HepG2 (cell line): ENCODE data around the gene NCBP2. TPM values are rescaled to one million over a fixed set of nuclear protein-coding genes. Genes with fewer than 3 reads are reported as not detected.

Experiments
- CHCHD3 ChIP-seq: sonication (generic); formaldehyde crosslinking; IDR thresholded peaks from 2 replicates; pipeline ENCODE4 v1.8.0; 2022; ENCODE audit warnings: mild to moderate bottlenecking, missing genetic modification reagents, moderate library complexity
- EEA1 ChIP-seq: sonication (generic); formaldehyde crosslinking; IDR thresholded peaks from 2 replicates; pipeline ENCODE4 v1.5.1; 2020; ENCODE audit warnings: mild to moderate bottlenecking, missing genetic modification reagents, borderline replicate concordance
- EED ChIP-seq: sonication (generic); formaldehyde crosslinking; IDR thresholded peaks from 2 replicates; pipeline ENCODE4 v1.5.0; 2020; ENCODE audit warnings: mild to moderate bottlenecking, missing genetic modification reagents
- KAT7 ChIP-seq: IDR thresholded peaks from 2 replicates; pipeline ENCODE4 v1.6.1; 2018; ENCODE audit warnings: borderline replicate concordance, missing compliant biosample characterization
- MATR3 ChIP-seq: sonication (generic); formaldehyde crosslinking; IDR thresholded peaks from 2 replicates; pipeline ENCODE4 v1.4.0; 2020; ENCODE audit warnings: missing genetic modification reagents
- MIER2 ChIP-seq: IDR thresholded peaks from 2 replicates; pipeline ENCODE4 v1.6.1; 2016; ENCODE audit warnings: missing biosample characterization, missing genetic modification reagents
- NAIF1 ChIP-seq: sonication (generic); formaldehyde crosslinking; IDR thresholded peaks from 2 replicates; pipeline ENCODE4 v1.5.0; 2020; ENCODE audit warnings: mild to moderate bottlenecking, missing genetic modification reagents, borderline replicate concordance
- SRSF1 ChIP-seq: fragments of 200-400 bp; formaldehyde crosslinking; optimal IDR thresholded peaks from 2 replicates; pipeline ENCODE3; 2017; ENCODE audit warnings: mild to moderate bottlenecking, low read depth, low read length, moderate library complexity
- TBL1XR1 ChIP-seq: fragments of 150-350 bp; IDR thresholded peaks from 2 replicates; pipeline ENCODE4 v1.6.1; 2014; ENCODE audit warnings: borderline replicate concordance, low read length; ENCODE audit not compliant: partially characterized antibody
- TOE1 ChIP-seq: sonication (generic); formaldehyde crosslinking; IDR thresholded peaks from 2 replicates; pipeline ENCODE4 v1.4.0; 2020; ENCODE audit warnings: mild to moderate bottlenecking, missing genetic modification reagents
- WIZ ChIP-seq: sonication (generic); formaldehyde crosslinking; IDR thresholded peaks from 2 replicates; pipeline ENCODE4 v1.5.1; 2020; ENCODE audit warnings: mild to moderate bottlenecking, missing genetic modification reagents
- ZC3H13 ChIP-seq: sonication (generic); formaldehyde crosslinking; IDR thresholded peaks from 2 replicates; pipeline ENCODE4 v1.8.1; 2023; ENCODE audit warnings: mild to moderate bottlenecking, missing genetic modification reagents, moderate library complexity
- ZNF235 ChIP-seq: sonication (generic); formaldehyde crosslinking; IDR thresholded peaks from 2 replicates; pipeline ENCODE4 v1.8.1; 2023; ENCODE audit warnings: mild to moderate bottlenecking, missing genetic modification reagents, borderline replicate concordance
- ZNF44 ChIP-seq: sonication (generic); formaldehyde crosslinking; IDR thresholded peaks from 2 replicates; pipeline ENCODE4 v1.5.1; 2020; ENCODE audit warnings: mild to moderate bottlenecking, missing genetic modification reagents
- ZNF577 ChIP-seq: sonication (generic); formaldehyde crosslinking; IDR thresholded peaks from 2 replicates; pipeline ENCODE4 v1.4.0; 2020; ENCODE audit warnings: mild to moderate bottlenecking, low read depth, missing genetic modification reagents, borderline replicate concordance
- ZNF75D ChIP-seq: sonication (generic); formaldehyde crosslinking; IDR thresholded peaks from 2 replicates; pipeline ENCODE4 v1.8.1; 2023; ENCODE audit warnings: missing genetic modification reagents, mild to moderate bottlenecking, borderline replicate concordance
- polyA plus RNA-seq, 8 experiments: library from polyadenylated mRNA; depleted of rRNA in 3 of 8; stranded (reverse) in 7 of 8; unstranded in 1 of 8; fragments of >200 nt; fragmentation: Illumina TruSeq in 4 of 8; extraction: Trizol in 4 of 8; gene quantifications; 2 replicates each; pipeline versions ENCODE4 v1.2.1 to v1.2.3, GENCODE V29; 2011 to 2016; ENCODE audit warnings: low read depth in 4 of 8, missing spikeins in 1 of 8, mixed read lengths in 1 of 8; ENCODE audit not compliant: insufficient read depth in 1 of 8
- total RNA-seq, 5 experiments: library from RNA; depleted of rRNA; stranded (reverse); fragments of >200 nt; fragmentation: Illumina TruSeq; extraction: Trizol; gene quantifications; 2 replicates each; pipeline ENCODE4 v1.2.3, GENCODE V29; 2016; ENCODE audit warnings: low read depth in 1 of 5
- TF ChIP-seq, protein P1 (sequence below): sonication (generic); formaldehyde crosslinking; IDR thresholded peaks from 2 replicates; pipeline ENCODE4 v1.8.0; 2022; ENCODE audit warnings: missing genetic modification reagents, mild to moderate bottlenecking, moderate library complexity, borderline replicate concordance
- TF ChIP-seq, protein P2 (sequence below): sonication (generic); formaldehyde crosslinking; IDR thresholded peaks from 2 replicates; pipeline ENCODE4 v1.4.0; 2020; ENCODE audit warnings: mild to moderate bottlenecking, missing genetic modification reagents
- TF ChIP-seq, protein P3 (sequence below): sonication (generic); formaldehyde crosslinking; IDR thresholded peaks from 2 replicates; pipeline ENCODE4 v1.5.0; 2020; ENCODE audit warnings: missing genetic modification reagents, mild to moderate bottlenecking, borderline replicate concordance
- TF ChIP-seq, protein P4 (sequence below): sonication (generic); formaldehyde crosslinking; conservative IDR thresholded peaks from 2 replicates; pipeline ENCODE4 v1.4.0; 2020; ENCODE audit warnings: missing genetic modification reagents
- TF ChIP-seq, protein P5 (sequence below): IDR thresholded peaks from 2 replicates; pipeline ENCODE4 v1.6.1; 2016

The NCBP2 gene
- total and polyA plus RNA-seq, 2 of the 13 experiments (the other 11 are each of a cell fraction or from before 2014, with no cell fraction given): 58.7 to 95.5 TPM

DNA sequence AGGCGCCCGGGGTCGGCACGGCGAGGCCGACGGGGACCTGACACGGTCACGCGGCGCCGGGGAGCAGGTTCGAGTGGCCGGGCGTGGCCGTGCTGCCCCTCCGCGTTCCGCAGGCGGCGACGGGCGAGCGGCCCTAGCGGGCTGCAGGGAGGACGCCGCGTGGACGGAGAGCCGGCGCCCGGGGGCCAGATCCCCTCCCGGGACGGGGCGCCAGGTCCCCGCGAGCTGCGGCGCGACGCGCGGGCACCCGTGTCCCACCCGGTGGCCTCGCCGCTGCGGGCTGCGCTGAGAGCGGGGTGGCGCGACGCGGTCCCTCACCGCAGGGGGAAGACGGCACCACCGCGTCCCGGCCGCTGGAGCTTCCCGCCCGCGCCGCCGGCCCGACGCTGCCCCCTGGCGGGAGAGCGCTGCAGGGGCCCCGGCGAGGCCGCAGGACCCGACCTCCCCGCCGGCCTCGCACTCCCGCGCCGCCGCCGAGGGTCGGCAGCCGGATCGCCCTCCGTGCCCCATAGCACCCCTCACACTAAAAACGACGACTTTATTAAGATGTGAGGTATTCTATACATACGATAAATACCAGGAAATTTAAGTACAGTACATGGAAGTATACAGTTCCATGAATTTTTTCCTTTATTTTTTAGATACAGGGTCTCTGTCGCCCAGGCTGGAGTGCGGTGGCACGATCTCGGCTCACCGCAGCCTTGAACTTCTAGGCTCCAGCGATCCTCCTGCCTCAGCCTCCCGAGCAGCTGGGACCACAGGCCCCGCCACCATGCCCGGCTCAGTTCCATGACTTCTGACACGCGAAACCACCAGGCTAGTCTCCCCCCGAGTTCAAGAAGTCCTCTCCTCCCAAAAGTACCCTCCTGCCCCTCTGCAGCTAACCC lies 27.6 kb upstream of the NCBP2 start (continued):
- TF ChIP-seq CHCHD3 (CRISPR knock-in tag) (no peak), ZC3H13 (no peak; the same call in 1 of the 2 replicates), ZNF235 (CRISPR knock-in tag) (no peak; the same call in 1 of the 2 replicates), ZNF44 (CRISPR knock-in tag) (no peak), MATR3 (CRISPR knock-in tag) (no peak), EED (CRISPR knock-in tag) (no peak), EEA1 (CRISPR knock-in tag) (no peak), NAIF1 (CRISPR knock-in tag) (no peak), ZNF577 (CRISPR knock-in tag) (no peak), ZNF75D (no peak), WIZ (CRISPR knock-in tag) (no peak), SRSF1 (no peak), TOE1 (CRISPR knock-in tag) (no peak), MIER2 (CRISPR knock-in tag) (no peak), TBL1XR1 (no peak), KAT7 (CRISPR knock-in tag) (no peak)
- TF ChIP-seq, protein P1, sequence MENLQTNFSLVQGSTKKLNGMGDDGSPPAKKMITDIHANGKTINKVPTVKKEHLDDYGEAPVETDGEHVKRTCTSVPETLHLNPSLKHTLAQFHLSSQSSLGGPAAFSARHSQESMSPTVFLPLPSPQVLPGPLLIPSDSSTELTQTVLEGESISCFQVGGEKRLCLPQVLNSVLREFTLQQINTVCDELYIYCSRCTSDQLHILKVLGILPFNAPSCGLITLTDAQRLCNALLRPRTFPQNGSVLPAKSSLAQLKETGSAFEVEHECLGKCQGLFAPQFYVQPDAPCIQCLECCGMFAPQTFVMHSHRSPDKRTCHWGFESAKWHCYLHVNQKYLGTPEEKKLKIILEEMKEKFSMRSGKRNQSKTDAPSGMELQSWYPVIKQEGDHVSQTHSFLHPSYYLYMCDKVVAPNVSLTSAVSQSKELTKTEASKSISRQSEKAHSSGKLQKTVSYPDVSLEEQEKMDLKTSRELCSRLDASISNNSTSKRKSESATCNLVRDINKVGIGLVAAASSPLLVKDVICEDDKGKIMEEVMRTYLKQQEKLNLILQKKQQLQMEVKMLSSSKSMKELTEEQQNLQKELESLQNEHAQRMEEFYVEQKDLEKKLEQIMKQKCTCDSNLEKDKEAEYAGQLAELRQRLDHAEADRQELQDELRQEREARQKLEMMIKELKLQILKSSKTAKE (CRISPR knock-in tag): no peak
- TF ChIP-seq, protein P2, sequence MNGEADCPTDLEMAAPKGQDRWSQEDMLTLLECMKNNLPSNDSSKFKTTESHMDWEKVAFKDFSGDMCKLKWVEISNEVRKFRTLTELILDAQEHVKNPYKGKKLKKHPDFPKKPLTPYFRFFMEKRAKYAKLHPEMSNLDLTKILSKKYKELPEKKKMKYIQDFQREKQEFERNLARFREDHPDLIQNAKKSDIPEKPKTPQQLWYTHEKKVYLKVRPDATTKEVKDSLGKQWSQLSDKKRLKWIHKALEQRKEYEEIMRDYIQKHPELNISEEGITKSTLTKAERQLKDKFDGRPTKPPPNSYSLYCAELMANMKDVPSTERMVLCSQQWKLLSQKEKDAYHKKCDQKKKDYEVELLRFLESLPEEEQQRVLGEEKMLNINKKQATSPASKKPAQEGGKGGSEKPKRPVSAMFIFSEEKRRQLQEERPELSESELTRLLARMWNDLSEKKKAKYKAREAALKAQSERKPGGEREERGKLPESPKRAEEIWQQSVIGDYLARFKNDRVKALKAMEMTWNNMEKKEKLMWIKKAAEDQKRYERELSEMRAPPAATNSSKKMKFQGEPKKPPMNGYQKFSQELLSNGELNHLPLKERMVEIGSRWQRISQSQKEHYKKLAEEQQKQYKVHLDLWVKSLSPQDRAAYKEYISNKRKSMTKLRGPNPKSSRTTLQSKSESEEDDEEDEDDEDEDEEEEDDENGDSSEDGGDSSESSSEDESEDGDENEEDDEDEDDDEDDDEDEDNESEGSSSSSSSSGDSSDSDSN (CRISPR knock-in tag): peak; percentile 64; the same call in 1 of the 2 replicates
- TF ChIP-seq, protein P3, sequence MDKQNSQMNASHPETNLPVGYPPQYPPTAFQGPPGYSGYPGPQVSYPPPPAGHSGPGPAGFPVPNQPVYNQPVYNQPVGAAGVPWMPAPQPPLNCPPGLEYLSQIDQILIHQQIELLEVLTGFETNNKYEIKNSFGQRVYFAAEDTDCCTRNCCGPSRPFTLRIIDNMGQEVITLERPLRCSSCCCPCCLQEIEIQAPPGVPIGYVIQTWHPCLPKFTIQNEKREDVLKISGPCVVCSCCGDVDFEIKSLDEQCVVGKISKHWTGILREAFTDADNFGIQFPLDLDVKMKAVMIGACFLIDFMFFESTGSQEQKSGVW: no peak
- TF ChIP-seq, protein P4, sequence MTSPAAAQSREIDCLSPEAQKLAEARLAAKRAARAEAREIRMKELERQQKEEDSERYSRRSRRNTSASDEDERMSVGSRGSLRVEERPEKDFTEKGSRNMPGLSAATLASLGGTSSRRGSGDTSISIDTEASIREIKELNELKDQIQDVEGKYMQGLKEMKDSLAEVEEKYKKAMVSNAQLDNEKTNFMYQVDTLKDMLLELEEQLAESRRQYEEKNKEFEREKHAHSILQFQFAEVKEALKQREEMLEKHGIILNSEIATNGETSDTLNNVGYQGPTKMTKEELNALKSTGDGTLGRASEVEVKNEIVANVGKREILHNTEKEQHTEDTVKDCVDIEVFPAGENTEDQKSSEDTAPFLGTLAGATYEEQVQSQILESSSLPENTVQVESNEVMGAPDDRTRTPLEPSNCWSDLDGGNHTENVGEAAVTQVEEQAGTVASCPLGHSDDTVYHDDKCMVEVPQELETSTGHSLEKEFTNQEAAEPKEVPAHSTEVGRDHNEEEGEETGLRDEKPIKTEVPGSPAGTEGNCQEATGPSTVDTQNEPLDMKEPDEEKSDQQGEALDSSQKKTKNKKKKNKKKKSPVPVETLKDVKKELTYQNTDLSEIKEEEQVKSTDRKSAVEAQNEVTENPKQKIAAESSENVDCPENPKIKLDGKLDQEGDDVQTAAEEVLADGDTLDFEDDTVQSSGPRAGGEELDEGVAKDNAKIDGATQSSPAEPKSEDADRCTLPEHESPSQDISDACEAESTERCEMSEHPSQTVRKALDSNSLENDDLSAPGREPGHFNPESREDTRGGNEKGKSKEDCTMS (CRISPR knock-in tag): no peak
- TF ChIP-seq, protein P5, sequence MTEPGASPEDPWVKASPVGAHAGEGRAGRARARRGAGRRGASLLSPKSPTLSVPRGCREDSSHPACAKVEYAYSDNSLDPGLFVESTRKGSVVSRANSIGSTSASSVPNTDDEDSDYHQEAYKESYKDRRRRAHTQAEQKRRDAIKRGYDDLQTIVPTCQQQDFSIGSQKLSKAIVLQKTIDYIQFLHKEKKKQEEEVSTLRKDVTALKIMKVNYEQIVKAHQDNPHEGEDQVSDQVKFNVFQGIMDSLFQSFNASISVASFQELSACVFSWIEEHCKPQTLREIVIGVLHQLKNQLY (CRISPR knock-in tag): no peak
